Measurements from ENCODE around the gene ASXL3. TPM values are rescaled to one million over a fixed set of nuclear protein-coding genes. Genes with fewer than 3 reads are reported as not detected.

The ASXL3 gene
- total and polyA plus RNA-seq, 9 of the 15 experiments (the other 6 are each of a cell fraction or from before 2014, with no cell fraction given), result not detected

DNA sequence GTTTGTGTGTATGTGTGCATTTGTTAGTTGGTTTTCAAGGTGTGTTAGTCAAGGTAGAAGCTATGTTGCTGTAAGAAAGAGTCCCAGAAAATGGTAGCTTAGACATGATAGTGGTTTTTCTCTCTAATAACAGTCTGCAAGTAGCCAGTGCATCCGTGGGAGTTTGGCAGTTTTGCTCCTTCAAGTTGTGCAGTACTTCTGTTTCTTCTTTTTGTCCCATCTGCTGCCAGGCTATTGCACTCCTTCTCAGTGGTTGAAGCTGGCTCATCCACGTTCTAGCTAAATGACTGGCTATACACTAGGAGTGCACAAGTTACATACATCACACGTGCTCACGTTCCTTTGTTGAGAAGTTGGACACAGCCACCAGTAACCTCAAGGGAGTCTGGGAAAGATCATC is 134.7 kb downstream of the ASXL3 start:
- Histone ChIP-seq H3K36me3 (ENCODE audit: control insufficient read depth, insufficient read depth, low read length) (no peaks in the 10 kb centered on the region), H3K9ac (ENCODE audit: insufficient read depth in 1 of 2, low read depth in 2 of 2, low read length in 2 of 2) (no peak overlapping the region), H3K9me3 (replicated peaks; ENCODE audit: control insufficient read depth, insufficient read depth, low read depth, low read length) (no peaks in the 10 kb centered on the region), H3K27ac (ENCODE audit: extremely low read depth, low read depth, low read length) (no peak overlapping the region), H3K9me1 (ENCODE audit: control insufficient read depth, insufficient read depth, low read length) (no peaks in the 10 kb centered on the region), H2AFZ (ENCODE audit: low read depth, low read length) (no peak overlapping the region), H4K20me1 (replicated peaks; ENCODE audit: control insufficient read depth, insufficient read depth, low read length) (no peaks in the 10 kb centered on the region), H3K4me3 (no peak overlapping the region), H3K79me2 (ENCODE audit: control insufficient read depth, insufficient read depth, low read length) (no peaks in the 10 kb centered on the region), H3K4me1 (replicated peaks in 1 of 2; ENCODE audit: control insufficient read depth in 2 of 2, insufficient read depth in 2 of 2, low read length in 2 of 2) (no peaks in the 10 kb centered on the region), H3K27me3 (ENCODE audit: control insufficient read depth in 2 of 2, insufficient read depth in 2 of 2, low read length in 2 of 2) (no peaks in the 10 kb centered on the region), H3K4me2 (ENCODE audit: insufficient read depth, low read length) (no peak overlapping the region)
- 0% methylated on average over 4 of the region's 4 CpGs for WGBS (ENCODE audit: insufficient coverage, low coverage, missing lambda C conversion rate)
- in situ Hi-C loops (cut with MboI), result no loop called here
- BruUV-seq (replicated peaks), result no TSS peak
- ChIA-PET CTCF (ENCODE audit: low intra/inter-chr PET ratio) (no interaction called here), POLR2A (no interaction called here)
- no peak for DNase-seq (ENCODE audit: extremely low read depth in 1 of 4, low spot score in 3 of 4)
- FAIRE-seq, result no peak
- ATAC-seq, result no peak
- TF ChIP-seq KAT2B (IDR thresholded peaks at IDR 0.05; ENCODE audit: low read depth, low read length) (no peak), EZH2 (IDR thresholded peaks at IDR 0.05; ENCODE audit: borderline replicate concordance, low read depth, low read length) (no peak), TCF7L2 (IDR thresholded peaks at IDR 0.05; ENCODE audit: low read depth, low read length) (no peak), TAL1 (IDR thresholded peaks at IDR 0.05) (no peak), SMC3 (conservative IDR thresholded peaks at IDR 0.05; ENCODE audit: insufficient read depth, low read depth, low read length) (no peak), ZNF644 (tag; IDR thresholded peaks at IDR 0.05; ENCODE audit: low read depth) (no peak), GTF2E2 (tag; IDR thresholded peaks at IDR 0.05) (no peak), CREM (IDR thresholded peaks at IDR 0.05; ENCODE audit: low read depth) (no peak), MIER1 (IDR thresholded peaks at IDR 0.05; ENCODE audit: low read depth) (no peak), RCOR1 (IDR thresholded peaks at IDR 0.05; ENCODE audit: borderline replicate concordance in 1 of 2, low read depth in 2 of 2, low read length in 2 of 2) (no peak), TAF15 (IDR thresholded peaks at IDR 0.05; ENCODE audit: low read depth, low read length) (no peak)
- TF ChIP-seq, protein P1, sequence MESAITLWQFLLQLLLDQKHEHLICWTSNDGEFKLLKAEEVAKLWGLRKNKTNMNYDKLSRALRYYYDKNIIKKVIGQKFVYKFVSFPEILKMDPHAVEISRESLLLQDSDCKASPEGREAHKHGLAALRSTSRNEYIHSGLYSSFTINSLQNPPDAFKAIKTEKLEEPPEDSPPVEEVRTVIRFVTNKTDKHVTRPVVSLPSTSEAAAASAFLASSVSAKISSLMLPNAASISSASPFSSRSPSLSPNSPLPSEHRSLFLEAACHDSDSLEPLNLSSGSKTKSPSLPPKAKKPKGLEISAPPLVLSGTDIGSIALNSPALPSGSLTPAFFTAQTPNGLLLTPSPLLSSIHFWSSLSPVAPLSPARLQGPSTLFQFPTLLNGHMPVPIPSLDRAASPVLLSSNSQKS (CRISPR knock-in tag; IDR thresholded peaks at IDR 0.05), result no peak
- TF ChIP-seq, protein P2, sequence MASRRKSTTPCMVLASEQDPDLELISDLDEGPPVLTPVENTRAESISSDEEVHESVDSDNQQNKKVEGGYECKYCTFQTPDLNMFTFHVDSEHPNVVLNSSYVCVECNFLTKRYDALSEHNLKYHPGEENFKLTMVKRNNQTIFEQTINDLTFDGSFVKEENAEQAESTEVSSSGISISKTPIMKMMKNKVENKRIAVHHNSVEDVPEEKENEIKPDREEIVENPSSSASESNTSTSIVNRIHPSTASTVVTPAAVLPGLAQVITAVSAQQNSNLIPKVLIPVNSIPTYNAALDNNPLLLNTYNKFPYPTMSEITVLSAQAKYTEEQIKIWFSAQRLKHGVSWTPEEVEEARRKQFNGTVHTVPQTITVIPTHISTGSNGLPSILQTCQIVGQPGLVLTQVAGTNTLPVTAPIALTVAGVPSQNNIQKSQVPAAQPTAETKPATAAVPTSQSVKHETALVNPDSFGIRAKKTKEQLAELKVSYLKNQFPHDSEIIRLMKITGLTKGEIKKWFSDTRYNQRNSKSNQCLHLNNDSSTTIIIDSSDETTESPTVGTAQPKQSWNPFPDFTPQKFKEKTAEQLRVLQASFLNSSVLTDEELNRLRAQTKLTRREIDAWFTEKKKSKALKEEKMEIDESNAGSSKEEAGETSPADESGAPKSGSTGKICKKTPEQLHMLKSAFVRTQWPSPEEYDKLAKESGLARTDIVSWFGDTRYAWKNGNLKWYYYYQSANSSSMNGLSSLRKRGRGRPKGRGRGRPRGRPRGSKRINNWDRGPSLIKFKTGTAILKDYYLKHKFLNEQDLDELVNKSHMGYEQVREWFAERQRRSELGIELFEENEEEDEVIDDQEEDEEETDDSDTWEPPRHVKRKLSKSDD (conservative IDR thresholded peaks at IDR 0.05; ENCODE audit: low read length), result no peak
- intact Hi-C loops (cut with micrococcal nuclease), result no loop called here

All from K562 (cell line).